ENCODE measurements around the gene FAM171A1.
"Not testable (repeated sequence)": the region's sequence is repeated elsewhere in the genome, so short reads cannot be mapped to it uniquely, and the experiment has no call there.

The FAM171A1 gene

GRCh38 chr10:15314482-15315045 lies 56.5 kb downstream of the FAM171A1 start:
- no peak for DNase-seq

GRCh38 chr10:15313843-15314242 lies 57.2 kb downstream of the FAM171A1 start:
- DNase-seq = peak; percentile 80

DNA sequence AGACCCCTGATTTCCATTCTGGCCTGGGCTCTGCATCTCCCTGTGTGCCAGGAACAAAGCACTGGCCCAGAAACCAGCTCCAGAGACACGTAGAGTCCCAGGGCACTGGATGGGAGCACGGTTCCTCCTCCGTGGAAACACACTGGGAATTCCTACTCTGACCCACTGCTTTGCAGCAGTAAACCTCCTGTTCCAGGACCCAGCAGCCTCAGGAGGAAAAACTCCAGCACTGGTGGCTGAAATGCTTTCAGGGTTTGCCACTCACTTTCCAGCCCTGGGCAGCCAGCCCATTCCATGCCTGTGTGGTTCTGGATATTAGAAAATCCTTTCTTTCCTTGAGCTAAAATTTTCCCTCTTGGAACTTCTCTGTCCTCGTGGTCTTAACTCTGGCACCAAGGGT lies 58.0 kb downstream of the FAM171A1 start:
- DNase-seq = no peak

DNA sequence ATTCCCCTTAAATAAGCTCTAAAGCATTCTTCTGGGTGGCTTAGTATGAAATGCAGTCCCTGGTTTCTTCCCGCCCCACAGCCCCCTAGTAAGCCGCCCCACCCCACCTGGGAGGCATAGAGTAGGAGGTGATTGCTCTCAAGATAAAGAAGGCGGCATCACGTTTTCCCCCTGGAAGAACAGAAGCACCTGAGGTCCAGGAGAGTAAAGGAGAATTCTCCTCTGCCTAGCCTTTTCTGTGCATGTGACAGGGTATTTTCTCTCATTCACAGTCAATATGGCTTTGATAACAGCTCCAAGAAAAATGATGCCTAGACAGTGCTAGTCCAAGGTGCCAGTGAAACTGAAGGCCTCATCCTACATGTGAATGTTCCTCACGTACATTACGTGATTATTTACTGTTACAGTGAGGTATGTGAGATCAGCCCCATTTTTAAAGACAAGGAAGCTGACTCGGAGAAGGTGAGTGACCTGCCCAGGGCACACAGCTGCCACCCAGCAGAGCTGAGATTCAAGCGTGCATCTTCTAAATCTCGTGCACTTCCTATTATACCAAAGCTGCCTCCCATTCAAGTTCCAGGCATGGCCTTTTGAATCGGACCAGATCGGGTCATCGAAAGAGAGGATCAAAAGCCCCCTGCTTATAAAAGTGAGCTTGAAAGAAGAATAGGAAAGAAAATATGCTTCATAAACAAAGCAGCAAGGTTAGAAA lies 59.4 kb downstream of the FAM171A1 start:
- no peak for DNase-seq

GRCh38 chr10:15310776-15311568 lies 60.1 kb downstream of the FAM171A1 start:
- DNase-seq = no peak

DNA sequence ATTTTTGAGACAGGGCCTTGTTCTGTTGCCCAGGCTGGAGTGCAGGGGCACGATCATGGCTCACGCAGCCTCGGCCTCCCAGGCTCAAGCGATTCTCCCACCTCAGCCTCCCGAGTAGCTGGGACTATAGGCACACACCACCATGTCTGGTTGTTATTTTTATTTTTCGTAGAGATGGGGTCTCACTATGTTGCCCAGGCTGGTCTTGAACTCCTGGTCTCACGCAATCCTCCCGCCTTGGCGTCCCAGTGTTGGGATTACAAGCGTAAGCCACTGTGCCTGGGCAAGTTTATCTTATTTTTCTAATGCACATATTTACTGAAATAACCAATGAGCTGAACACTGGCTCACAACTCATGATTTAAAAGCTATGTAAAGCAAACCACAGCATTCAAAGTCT lies 61.9 kb downstream of the FAM171A1 start:
- no peak for DNase-seq

GRCh38 chr10:15306735-15307280 lies 64.3 kb downstream of the FAM171A1 start:
- no peak for DNase-seq

DNA sequence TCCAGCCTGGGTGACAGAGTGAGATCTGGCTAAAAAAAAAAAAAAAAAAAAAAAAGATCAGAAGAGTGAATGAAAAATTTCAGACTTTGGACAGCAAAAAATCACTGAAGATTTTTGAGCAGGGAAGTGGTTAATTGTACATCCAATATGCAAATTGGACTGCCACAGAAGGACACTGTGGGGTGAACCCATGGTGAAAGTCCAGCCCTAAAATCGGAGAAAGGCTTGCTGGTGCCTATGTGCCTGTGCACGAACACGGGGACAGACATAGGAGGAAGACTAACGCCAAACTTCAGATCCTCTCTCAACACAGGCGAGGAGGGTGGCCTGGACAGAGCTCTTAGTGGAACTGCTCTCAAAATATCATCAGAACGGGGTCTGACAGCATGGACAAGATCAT lies 65.5 kb downstream of the FAM171A1 start:
- DNase-seq = no peak

GRCh38 chr10:15305161-15305560 lies 65.9 kb downstream of the FAM171A1 start:
- no peak for DNase-seq

- not testable (repeated sequence) for DNase-seq
These were observed 68.7 kb downstream of the FAM171A1 start for GRCh38 chr10:15302188-15302956.

- no peak for DNase-seq
These were observed 70.4 kb downstream of the FAM171A1 start for GRCh38 chr10:15300697-15301096.

DNA sequence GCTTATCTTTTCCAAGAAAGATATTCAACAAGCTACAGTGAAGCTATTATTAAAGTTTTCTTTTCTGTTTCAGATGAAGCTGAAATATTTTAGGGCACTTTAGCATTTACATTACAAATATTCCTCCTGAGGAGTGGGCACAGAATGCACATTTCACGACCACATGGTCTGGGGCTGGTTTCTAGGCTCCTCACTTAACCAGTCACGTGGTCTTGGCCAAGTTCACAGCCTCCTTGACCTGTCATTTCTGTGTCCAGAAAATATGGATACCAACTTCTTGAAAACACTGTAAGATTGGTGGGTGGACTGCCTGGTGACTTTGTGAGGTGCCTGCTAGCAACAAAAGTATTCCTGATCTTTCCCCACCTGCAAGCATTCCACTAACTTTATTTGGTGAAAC lies 70.9 kb downstream of the FAM171A1 start:
- DNase-seq = no peak

DNA sequence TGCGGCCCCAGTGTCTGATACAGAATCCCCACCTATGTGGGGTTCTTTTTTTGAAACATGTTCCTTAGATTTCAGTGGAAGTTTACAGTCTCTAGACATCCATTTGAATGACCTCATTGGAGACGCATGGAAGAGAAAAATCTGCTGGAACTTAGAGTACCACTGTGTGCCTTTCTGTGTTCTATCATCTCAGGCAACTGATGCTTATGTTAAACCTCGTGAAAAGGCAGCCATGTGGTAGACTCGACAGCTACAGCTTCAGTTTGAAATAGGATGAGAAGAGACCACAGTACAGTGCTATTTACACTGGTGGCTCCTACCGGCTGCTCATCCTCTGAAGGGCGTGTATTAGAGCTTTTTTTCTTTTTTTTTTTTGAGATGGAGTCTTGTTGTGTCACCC lies 74.4 kb downstream of the FAM171A1 start:
- DNase-seq = no peak

- no peak for DNase-seq
These were observed 75.4 kb downstream of the FAM171A1 start for GRCh38 chr10:15295537-15296325.

DNA sequence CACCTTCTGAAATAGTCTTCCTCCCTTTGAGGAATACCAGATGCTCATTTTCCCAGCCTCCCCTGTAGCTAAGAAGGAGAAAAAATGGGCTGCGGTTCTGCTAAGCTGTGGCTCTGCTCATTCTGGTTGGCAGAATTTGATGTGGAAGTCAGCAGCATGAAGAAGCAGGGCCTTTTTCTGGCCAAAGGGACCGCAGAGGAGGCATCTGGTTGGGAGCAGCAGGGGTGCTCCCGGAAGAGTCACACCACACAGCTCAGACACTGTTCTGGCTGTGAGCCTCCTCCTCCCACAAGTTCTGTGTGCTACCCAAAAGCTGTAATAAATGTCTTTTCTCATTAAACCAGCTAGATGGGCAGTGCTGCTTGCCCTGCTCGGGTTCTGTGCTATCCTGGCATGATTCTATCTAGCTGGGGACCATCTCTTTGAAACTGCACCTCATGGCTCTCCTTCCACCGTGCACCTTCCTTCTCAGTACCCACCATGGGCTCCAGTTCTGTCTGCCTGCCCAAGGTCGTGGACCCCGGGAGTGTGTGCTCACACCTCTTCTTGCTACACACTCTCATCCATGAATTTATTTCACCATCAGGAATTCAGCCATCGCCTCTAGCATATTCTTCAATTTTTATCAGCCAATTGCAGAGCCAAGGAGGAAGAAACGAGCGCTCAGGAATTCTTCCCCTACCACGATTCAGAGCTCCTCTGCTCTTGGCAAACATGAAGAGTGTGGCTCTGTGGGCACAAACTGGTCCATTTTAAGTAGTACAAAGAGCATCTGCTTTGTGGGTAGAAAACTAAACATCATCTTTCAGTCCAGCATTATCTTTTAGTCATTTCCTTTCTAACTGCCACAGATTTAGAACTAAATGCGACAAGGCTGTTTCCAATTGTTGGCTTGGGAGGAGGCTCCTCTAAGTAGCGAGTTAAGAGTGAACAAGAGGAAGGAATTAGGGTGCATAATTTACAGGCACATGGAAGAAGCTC lies 76.9 kb downstream of the FAM171A1 start:
- no peak for DNase-seq

- no peak for DNase-seq
These were observed 80.4 kb downstream of the FAM171A1 start for GRCh38 chr10:15290671-15291070.

DNA sequence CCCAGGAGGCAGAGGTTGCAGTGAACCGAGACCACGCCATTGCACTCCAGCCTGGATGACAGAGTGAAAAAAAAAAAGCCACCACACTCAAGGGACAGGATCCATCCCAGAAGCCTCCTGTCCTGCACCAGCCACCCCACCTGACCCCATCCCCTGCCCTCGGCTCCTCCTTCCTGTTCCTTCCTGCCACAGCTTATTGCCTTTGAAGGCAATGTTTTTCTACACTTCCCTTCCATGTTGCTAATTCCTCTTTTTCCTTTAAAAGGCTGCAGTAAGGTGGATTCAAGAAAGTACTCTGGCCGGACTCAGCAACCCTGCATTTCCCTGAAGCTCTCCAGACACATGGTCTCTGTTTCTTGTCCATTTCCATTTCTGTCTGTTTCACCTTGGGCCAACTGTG lies 80.9 kb downstream of the FAM171A1 start:
- DNase-seq = no peak

DNA sequence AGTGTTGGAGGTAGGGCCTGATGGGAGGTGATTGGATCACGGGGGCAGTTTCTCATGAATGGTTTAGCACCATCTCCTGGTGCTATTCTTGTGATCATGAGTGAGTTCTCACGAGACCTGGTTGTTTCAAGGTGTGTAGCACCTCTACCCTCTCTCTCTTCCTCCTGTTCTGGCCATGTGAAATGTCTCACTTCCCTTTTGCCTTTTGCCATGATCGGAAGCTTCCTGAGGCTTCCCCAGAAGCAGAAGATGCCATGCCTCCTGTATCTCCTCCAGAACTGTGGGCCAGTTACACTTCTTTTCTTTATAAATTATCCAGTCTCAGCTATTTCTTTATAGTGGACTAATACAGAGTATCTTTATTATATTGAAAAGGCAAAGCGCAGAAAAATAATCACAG lies 90.1 kb downstream of the FAM171A1 start:
- no peak for DNase-seq

DNA sequence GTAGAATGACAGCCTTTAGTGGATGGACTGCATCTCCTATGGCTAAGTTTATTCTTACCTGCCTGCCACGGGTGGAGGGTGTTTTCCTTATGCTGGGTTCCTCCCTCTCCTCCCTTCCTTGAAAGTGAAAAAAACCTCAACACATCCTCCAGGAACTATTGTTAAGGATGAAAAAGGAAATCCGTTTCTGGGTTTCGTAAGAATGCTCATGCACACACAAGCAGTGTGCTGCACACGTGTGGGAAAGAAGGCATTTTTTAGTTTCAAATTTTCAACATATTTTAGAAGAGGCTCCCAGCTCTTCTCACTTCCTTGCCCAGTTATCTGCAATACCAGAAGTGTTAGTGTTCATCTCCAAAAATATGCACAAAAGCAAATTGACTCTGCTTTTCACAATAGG lies 90.6 kb downstream of the FAM171A1 start:
- DNase-seq = no peak

- DNase-seq = no peak
These were observed 91.9 kb downstream of the FAM171A1 start for GRCh38 chr10:15279236-15279635.

DNA sequence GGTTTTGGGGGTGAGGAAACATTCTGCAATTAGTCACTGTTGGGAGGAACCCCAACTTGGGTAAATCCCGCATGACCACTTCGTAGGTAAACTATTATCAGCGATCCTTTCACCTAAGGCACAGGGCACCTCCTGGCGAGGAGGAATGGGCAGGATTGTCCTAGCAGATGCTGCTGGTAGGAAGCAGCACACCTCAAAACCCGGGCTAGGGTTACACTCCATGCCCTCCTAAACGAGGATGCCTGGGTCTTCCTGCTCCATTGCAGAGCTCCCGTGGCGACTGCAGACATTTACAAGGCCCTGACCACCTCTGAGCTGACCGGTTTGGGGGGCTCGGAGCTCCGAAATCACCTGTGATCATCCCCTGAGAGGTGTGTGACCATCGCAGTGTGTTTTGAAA lies 92.3 kb downstream of the FAM171A1 start:
- DNase-seq = no peak

Measured in GF-D8 (cell line).